ENCODE data around the gene DPM3.
"Not testable (repeated sequence)": the region's sequence is repeated elsewhere in the genome, so short reads cannot be mapped to it uniquely, and the experiment has no call there.

The DPM3 gene

GRCh38 chr1:155175281-155175926 lies 35.1 kb upstream of the DPM3 start:
- DNase-seq (ENCODE audit: low spot score): no peak

GRCh38 chr1:155174324-155175280 lies 34.3 kb upstream of the DPM3 start:
- no peak for DNase-seq (ENCODE audit: low spot score)

- DNase-seq (ENCODE audit: low spot score): no peak
Measured at GRCh38 chr1:155173478-155174323, 33.4 kb upstream of the DPM3 start, which contains the start of gene TRIM46. TRIM46 (plus strand) TSS chr1:155173849; CDS start chr1:155173967, 118 bp downstream.

- DNase-seq (ENCODE audit: low spot score): peak; percentile 97
Measured at GRCh38 chr1:155172732-155173477, 32.6 kb upstream of the DPM3 start, which contains the start of gene KRTCAP2. KRTCAP2 (minus strand) TSS chr1:155173304; CDS start chr1:155173224, 80 bp downstream.

GRCh38 chr1:155171836-155172731 lies 31.8 kb upstream of the DPM3 start:
- no peak for DNase-seq (ENCODE audit: low spot score)

- DNase-seq (ENCODE audit: low spot score): no peak
Measured at GRCh38 chr1:155170806-155171205, 30.5 kb upstream of the DPM3 start.

- no peak for DNase-seq (ENCODE audit: low spot score)
Measured at GRCh38 chr1:155170101-155170785, 29.9 kb upstream of the DPM3 start.

GRCh38 chr1:155169541-155169940 lies 29.2 kb upstream of the DPM3 start:
- no peak for DNase-seq (ENCODE audit: low spot score)

- DNase-seq (ENCODE audit: low spot score): no peak
Measured at GRCh38 chr1:155168456-155169210, 28.3 kb upstream of the DPM3 start.

GRCh38 chr1:155168105-155168445 lies 27.7 kb upstream of the DPM3 start:
- not testable (repeated sequence) for DNase-seq (ENCODE audit: low spot score)

- DNase-seq (ENCODE audit: low spot score): peak; percentile 81
Measured at GRCh38 chr1:155167166-155168104, 27.1 kb upstream of the DPM3 start.

- DNase-seq (ENCODE audit: low spot score): no peak
Measured at GRCh38 chr1:155166471-155167165, 26.3 kb upstream of the DPM3 start.

GRCh38 chr1:155166051-155166470 lies 25.7 kb upstream of the DPM3 start:
- DNase-seq (ENCODE audit: low spot score): no peak

- not testable (repeated sequence) for DNase-seq (ENCODE audit: low spot score)
Measured at GRCh38 chr1:155164625-155165024, 24.3 kb upstream of the DPM3 start.

- not testable (repeated sequence) for DNase-seq (ENCODE audit: low spot score)
Measured at GRCh38 chr1:155163785-155164184, 23.5 kb upstream of the DPM3 start.

- DNase-seq (ENCODE audit: low spot score): not testable (repeated sequence)
Measured at GRCh38 chr1:155162631-155163030, 22.3 kb upstream of the DPM3 start.

GRCh38 chr1:155160128-155160527 lies 19.8 kb upstream of the DPM3 start:
- DNase-seq (ENCODE audit: low spot score): no peak
